ENCODE measurements around the gene CES3. TPM values are rescaled to one million over a fixed set of nuclear protein-coding genes. Genes with fewer than 3 reads are reported as not detected.
"Not testable (repeated sequence)": the region's sequence is repeated elsewhere in the genome, so short reads cannot be mapped to it uniquely, and the experiment has no call there.

CES3 gene
- polyA plus RNA-seq, 1 experiment = 0.12 TPM

DNA sequence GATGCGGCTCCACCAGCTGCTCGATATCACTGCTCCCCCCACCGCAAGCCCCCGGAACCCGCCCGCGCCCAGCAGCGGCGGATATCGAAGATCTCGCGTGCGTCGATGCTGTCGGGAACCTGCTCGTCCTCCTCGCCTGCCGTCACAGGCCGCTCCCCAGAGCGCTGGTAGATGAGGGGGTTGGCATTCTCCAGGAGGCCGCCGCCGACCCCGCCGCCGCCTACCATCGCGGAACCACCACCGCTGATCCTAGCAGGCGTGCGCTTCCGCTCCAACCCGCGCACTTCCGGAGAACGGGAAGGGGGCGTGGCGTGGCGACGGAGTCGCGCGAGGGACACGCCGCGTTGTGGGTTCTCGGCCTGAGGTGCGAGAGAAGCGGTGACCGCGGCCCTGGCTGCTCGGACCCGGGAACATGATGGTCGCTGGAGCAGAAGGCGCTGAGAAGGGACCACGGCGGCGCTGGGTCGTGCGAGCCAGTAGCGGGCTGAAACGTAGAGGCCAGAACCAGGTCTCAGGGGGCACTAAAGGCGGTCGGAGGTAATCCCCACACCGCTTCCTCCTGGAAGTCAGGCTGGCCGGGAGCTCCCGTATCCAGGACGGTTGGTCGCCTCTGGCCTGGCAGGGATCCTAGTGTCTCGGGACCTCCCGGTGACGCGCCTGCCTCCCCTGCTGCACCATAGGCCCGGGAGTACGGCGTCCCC, 26.8 kb upstream of the CES3 start, which contains the start of gene CIAO2B:
TSS of gene CIAO2B (minus strand) at position 265 of the 701 bp plus-strand sequence. CDS start at position 227, 38 bp downstream.
- TF ChIP-seq, protein P1, sequence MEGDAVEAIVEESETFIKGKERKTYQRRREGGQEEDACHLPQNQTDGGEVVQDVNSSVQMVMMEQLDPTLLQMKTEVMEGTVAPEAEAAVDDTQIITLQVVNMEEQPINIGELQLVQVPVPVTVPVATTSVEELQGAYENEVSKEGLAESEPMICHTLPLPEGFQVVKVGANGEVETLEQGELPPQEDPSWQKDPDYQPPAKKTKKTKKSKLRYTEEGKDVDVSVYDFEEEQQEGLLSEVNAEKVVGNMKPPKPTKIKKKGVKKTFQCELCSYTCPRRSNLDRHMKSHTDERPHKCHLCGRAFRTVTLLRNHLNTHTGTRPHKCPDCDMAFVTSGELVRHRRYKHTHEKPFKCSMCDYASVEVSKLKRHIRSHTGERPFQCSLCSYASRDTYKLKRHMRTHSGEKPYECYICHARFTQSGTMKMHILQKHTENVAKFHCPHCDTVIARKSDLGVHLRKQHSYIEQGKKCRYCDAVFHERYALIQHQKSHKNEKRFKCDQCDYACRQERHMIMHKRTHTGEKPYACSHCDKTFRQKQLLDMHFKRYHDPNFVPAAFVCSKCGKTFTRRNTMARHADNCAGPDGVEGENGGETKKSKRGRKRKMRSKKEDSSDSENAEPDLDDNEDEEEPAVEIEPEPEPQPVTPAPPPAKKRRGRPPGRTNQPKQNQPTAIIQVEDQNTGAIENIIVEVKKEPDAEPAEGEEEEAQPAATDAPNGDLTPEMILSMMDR (IDR thresholded peaks at IDR 0.05; ENCODE audit: low read depth, low read length) = no peak
- Histone ChIP-seq H3K4me3 (ENCODE audit: low read depth, low read length) (peak within 1 kb of the TSS; percentile 96), H3K27ac (ENCODE audit: low read depth, low read length) (peak within 1 kb of the TSS; percentile 70), H3K27me3 (ENCODE audit: control insufficient read depth, insufficient read depth, low read length) (no peaks in the 10 kb centered on the region), H3K9me3 (ENCODE audit: control insufficient read depth, insufficient read depth, low read length) (no peaks in the 10 kb centered on the region; the same call in 1 of the 2 replicates)
- ChIA-PET POLR2A (interaction anchor here (0.8 to 1.6 kb wide), 3 partner anchors 14 to 39 kb away, joined by 3 to 4 read pairs (median 4); no protein-coding TSS in a partner anchor), CTCF (no interaction called here)
- peak; percentile 43 for DNase-seq (ENCODE audit: low read depth, low spot score)

DNA sequence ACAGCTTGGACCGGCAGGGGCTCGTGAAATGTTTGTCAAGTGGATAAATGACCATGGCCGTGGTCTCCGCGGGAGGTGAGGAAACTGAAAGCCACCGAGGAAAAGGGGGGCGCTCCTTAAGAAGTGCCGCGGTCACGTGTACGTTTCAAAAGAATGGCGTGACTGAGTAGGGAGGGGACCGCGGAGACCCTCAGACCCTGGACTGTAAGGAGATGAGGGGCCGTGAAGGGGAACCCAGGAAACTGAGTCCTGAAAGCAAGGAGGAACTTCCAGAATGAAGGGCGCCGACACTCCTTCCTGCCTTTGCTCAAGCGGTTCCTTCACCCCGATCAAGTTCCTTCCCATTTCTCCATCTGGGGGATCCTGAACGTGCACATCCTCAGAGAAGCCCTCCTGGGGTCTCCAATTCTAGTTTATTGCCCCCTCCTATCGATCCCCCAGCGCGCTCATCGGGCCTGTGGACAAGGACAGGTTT, 26.2 kb upstream of the CES3 start:
- peak overlapping the region; percentile 96 for H3K4me3 ChIP-seq (ENCODE audit: low read depth, low read length)
- DNase-seq (ENCODE audit: low read depth, low spot score); H3K27me3 ChIP-seq (ENCODE audit: control insufficient read depth, insufficient read depth, low read length); CTCF ChIA-PET; H3K9me3 ChIP-seq (ENCODE audit: control insufficient read depth, insufficient read depth, low read length): not testable (repeated sequence)
- POLR2A ChIA-PET = interaction anchor here (1.6 kb wide), 1 partner anchor 37 kb away, joined by 4 read pairs; no protein-coding TSS in a partner anchor
- H3K27ac ChIP-seq (ENCODE audit: low read depth, low read length) = peak overlapping the region; percentile 70

DNA sequence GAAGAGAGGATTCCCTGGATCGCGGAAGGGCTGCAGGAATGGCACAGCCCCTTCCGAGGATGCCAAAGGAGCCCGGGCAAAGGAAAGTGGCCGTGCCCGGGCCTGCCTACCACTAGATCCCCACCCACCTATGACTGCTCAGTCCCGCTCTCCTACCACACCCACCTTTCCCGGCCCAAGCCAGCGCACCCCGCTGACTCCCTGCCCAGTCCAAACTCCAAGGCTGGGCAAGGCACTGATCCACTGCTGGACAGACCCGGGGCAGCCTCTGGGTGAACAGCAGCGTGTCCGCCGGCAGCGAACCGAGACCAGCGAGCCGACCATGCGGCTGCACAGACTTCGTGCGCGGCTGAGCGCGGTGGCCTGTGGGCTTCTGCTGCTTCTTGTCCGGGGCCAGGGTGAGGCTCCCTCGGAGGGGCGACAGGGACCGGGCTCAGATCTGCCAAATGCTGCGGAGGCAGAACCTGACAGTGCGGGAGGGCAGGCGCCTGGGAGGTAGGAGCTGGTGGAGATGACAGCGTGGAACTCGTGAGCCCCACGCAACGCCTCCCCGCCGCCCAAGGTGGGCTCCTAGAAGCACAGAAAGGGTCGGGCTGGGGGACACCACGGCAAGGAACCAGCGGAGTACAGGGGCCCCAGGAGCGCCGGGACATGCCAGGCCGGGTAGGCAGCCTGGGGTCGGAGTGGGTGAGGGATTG, 25.6 kb upstream of the CES3 start, which contains the start of gene CES2:
TSS of gene CES2 (plus strand) at position 203 of the 698 bp plus-strand sequence. CDS start at position 323, 120 bp downstream.
- peak within 1 kb of the TSS; percentile 96 for H3K4me3 ChIP-seq (ENCODE audit: low read depth, low read length)
- H3K27ac ChIP-seq (ENCODE audit: low read depth, low read length) = peak within 1 kb of the TSS; percentile 70
- H3K9me3 ChIP-seq (ENCODE audit: control insufficient read depth, insufficient read depth, low read length) = no peaks in the 10 kb centered on the region; the same call in 1 of the 2 replicates
- CTCF ChIA-PET = interaction anchor here (1.4 kb wide), 1 partner anchor 34 kb away, joined by 3 read pairs; no protein-coding TSS in a partner anchor
- no peak for DNase-seq (ENCODE audit: low read depth, low spot score)
- TF ChIP-seq, protein P1 (IDR thresholded peaks at IDR 0.05; ENCODE audit: low read depth, low read length) = no peak
- no peaks in the 10 kb centered on the region for H3K27me3 ChIP-seq (ENCODE audit: control insufficient read depth, insufficient read depth, low read length)
- POLR2A ChIA-PET = interaction anchor here (0.6 kb wide), 1 partner anchor 1540 kb away, joined by 3 read pairs; no protein-coding TSS in a partner anchor

DNA sequence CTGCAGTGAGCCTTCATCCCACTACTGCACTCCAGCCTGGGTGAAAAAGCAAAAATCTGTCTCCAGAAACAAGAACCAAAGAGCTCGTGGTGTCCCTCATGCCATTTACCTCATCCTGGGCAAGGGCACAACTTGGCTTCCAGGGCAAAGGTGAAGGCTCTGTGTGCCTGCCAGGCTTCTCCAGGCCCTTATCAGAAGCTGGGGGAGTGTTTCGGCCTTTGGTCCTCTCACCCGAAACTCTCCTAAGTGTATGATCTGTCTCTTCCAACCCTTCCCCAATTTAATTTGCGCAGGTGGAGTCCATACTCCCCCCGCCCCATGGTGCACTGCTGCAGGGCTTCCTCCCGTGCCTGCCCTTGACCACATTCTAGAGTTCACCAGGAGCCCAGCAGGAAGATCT, 24.6 kb upstream of the CES3 start:
- no peak for DNase-seq (ENCODE audit: low read depth, low spot score)
- peak overlapping the region; percentile 96 for H3K4me3 ChIP-seq (ENCODE audit: low read depth, low read length)
- TF ChIP-seq, protein P1 (IDR thresholded peaks at IDR 0.05; ENCODE audit: low read depth, low read length) = no peak
- POLR2A ChIA-PET = no interaction called here
- H3K27ac ChIP-seq (ENCODE audit: low read depth, low read length) = no peak overlapping the region
- no peaks in the 10 kb centered on the region; the same call in 1 of the 2 replicates for H3K9me3 ChIP-seq (ENCODE audit: control insufficient read depth, insufficient read depth, low read length)
- no peaks in the 10 kb centered on the region for H3K27me3 ChIP-seq (ENCODE audit: control insufficient read depth, insufficient read depth, low read length)
- CTCF ChIA-PET = interaction anchor here (0.7 to 1.4 kb wide), 2 partner anchors 11 to 35 kb away, joined by 3 to 4 read pairs; no protein-coding TSS in a partner anchor

DNA sequence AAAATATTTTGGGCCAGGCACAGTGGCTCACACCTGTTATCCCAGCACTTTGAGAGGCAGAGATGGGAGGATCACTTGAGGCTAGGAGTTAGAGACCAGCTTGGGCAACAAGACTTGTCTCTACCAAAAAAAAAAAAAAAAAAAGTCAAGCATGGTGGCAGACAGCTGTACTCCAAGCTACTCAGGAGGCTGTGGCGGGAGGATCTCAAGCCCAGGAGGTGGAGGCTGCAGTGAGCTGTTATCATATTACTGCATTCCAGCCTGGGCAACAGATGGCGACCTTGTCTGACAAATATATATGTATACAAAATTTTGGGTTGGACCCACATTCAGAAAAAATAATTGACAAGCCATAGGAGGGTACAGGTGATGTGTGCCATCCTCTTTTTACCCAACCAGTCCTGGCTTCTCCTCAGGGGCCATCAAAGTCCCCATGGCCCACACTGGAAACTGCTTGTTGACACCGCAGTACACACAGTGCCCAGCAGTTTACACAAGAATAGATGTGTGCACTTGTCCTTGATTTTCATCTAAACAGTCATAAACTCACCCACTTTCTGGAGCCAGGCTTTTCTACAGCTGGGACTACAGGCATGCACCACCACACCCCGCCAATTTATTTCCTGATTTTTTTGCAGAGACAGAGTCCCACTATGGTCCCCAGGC, 24.0 kb upstream of the CES3 start:
- Histone ChIP-seq H3K4me3 (ENCODE audit: low read depth, low read length) (no peak overlapping the region), H3K9me3 (ENCODE audit: control insufficient read depth, insufficient read depth, low read length) (no peaks in the 10 kb centered on the region; the same call in 1 of the 2 replicates), H3K27ac (ENCODE audit: low read depth, low read length) (no peak overlapping the region), H3K27me3 (ENCODE audit: control insufficient read depth, insufficient read depth, low read length) (no peaks in the 10 kb centered on the region)
- ChIA-PET POLR2A (no interaction called here), CTCF (interaction anchor here (0.7 to 1.4 kb wide), 2 partner anchors 10 to 36 kb away, joined by 3 to 4 read pairs; no protein-coding TSS in a partner anchor)
- no peak for DNase-seq (ENCODE audit: low read depth, low spot score)
- TF ChIP-seq, protein P1 (IDR thresholded peaks at IDR 0.05; ENCODE audit: low read depth, low read length) = no peak
